GM23338 (cell line): ENCODE results near the gene SSH2. TPM values are rescaled to one million over a fixed set of nuclear protein-coding genes. Genes with fewer than 3 reads are reported as not detected.
A peak's percentile ranks its signal among the peaks of the same experiment; 100 is the strongest.

Experiments used
- ATAC-seq: fragments of 200-7000 bp; cut with Tn5 transposase; 3 replicates; pipeline ENCODE4 v1.9.1; 2020
- DNase-seq: peaks from one replicate; pipeline ENCODE4 v3.0.0-alpha.2; 2015; ENCODE audit warnings: low spot score
- H2AFZ ChIP-seq: fragments of 200-600 bp; sonication (generic); 2 replicates; pipeline ENCODE4 v1.8.0; 2016; ENCODE audit warnings: antibody characterized with exemption, mild to moderate bottlenecking, moderate library complexity
- H3F3A ChIP-seq: fragments of 200-600 bp; sonication (generic); replicated peaks from 2 replicates; pipeline ENCODE4 v1.8.0; 2017; ENCODE audit warnings: antibody characterized with exemption, mixed run types, low read depth
- H3K27ac ChIP-seq: fragments of 200-600 bp; sonication (generic); 2 replicates; pipeline ENCODE4 v1.6.1; 2016; ENCODE audit warnings: low read depth
- H3K27me3 ChIP-seq: fragments of 200-600 bp; sonication (generic); 2 replicates; pipeline ENCODE4 v1.8.0; 2016; ENCODE audit warnings: mild to moderate bottlenecking, mixed run types, moderate library complexity; ENCODE audit not compliant: insufficient read depth
- H3K36me3 ChIP-seq: fragments of 200-600 bp; sonication (generic); 2 replicates; pipeline ENCODE4 v1.8.0; 2016; ENCODE audit warnings: mild to moderate bottlenecking; ENCODE audit not compliant: insufficient read depth
- H3K4me1 ChIP-seq: fragments of 200-600 bp; sonication (generic); 2 replicates; pipeline ENCODE4 v1.8.0; 2016; ENCODE audit warnings: mild to moderate bottlenecking, moderate library complexity; ENCODE audit not compliant: insufficient read depth
- H3K4me2 ChIP-seq: fragments of 200-600 bp; sonication (generic); 2 replicates; pipeline ENCODE4 v1.7.1; 2017; ENCODE audit warnings: mixed run types
- H3K4me3 ChIP-seq: fragments of 200-600 bp; sonication (generic); 2 replicates; pipeline ENCODE4 v1.6.1; 2016; ENCODE audit warnings: mixed run types
- H3K79me2 ChIP-seq: fragments of 200-600 bp; sonication (generic); replicated peaks from 2 replicates; pipeline ENCODE4 v1.8.0; 2017; ENCODE audit warnings: mild to moderate bottlenecking; ENCODE audit not compliant: insufficient read depth
- H3K9me2 ChIP-seq: fragments of 200-600 bp; sonication (generic); 2 replicates; pipeline ENCODE4 v1.8.0; 2017; ENCODE audit not compliant: insufficient read depth
- H4K20me1 ChIP-seq: fragments of 200-600 bp; sonication (generic); replicated peaks from 2 replicates; pipeline ENCODE4 v1.8.0; 2017; ENCODE audit warnings: mild to moderate bottlenecking; ENCODE audit not compliant: insufficient read depth
- H3K27ac Mint-ChIP-seq: 2 replicates; pipeline ENCODE4 v1.8.0; 2020; ENCODE audit warnings: inconsistent platforms, mild to moderate bottlenecking, moderate library complexity, mixed read lengths
- H3K27me3 Mint-ChIP-seq: 3 replicates; pipeline ENCODE4 v1.8.0; 2022; ENCODE audit warnings: low read depth, mild to moderate bottlenecking, moderate library complexity, mixed read lengths, inconsistent platforms; ENCODE audit not compliant: insufficient read depth, poor library complexity
- H3K36me3 Mint-ChIP-seq: 3 replicates; pipeline ENCODE4 v1.8.0; 2021; ENCODE audit warnings: low read depth, mild to moderate bottlenecking, inconsistent platforms, moderate library complexity, mixed read lengths
- H3K4me1 Mint-ChIP-seq: 3 replicates; pipeline ENCODE4 v1.8.0; 2020; ENCODE audit warnings: mild to moderate bottlenecking, inconsistent platforms, mixed read lengths
- H3K4me3 Mint-ChIP-seq: 3 replicates; pipeline ENCODE4 v1.8.0; 2021; ENCODE audit warnings: moderate library complexity, mild to moderate bottlenecking, inconsistent platforms, mixed read lengths
- H3K9me3 Mint-ChIP-seq: 3 replicates; pipeline ENCODE4 v1.8.0; 2020; ENCODE audit warnings: moderate library complexity, mild to moderate bottlenecking, inconsistent platforms, mixed read lengths
- CREB1 ChIP-seq: fragments of 250-450 bp; sonication (Bioruptor Pico); IDR thresholded peaks from 2 replicates; pipeline ENCODE4 v1.5.0; 2020; ENCODE audit warnings: low read depth, mild to moderate bottlenecking, moderate library complexity
- CTCF ChIP-seq, 2 experiments: fragments of 200-600 bp in 1 of 2; sonication (generic) in 1 of 2; conservative IDR thresholded peaks; 2 replicates each; pipeline versions ENCODE4 v1.5.1 to v1.6.1; 2016 to 2017; ENCODE audit warnings: antibody characterized with exemption in 2 of 2, low read depth in 2 of 2, mild to moderate bottlenecking in 2 of 2, moderate library complexity in 1 of 2
- ETS1 ChIP-seq: IDR thresholded peaks from 2 replicates; pipeline ENCODE4 v1.6.1; 2016; ENCODE audit warnings: antibody characterized with exemption
- EZH2 ChIP-seq: fragments of 200-600 bp; sonication (generic); IDR thresholded peaks from one replicate; pipeline ENCODE4 v1.8.0; 2017; ENCODE audit warnings: antibody characterized with exemption, mild to moderate bottlenecking, low read depth; ENCODE audit not compliant: unreplicated experiment
- EZH2phosphoT487 ChIP-seq: fragments of 200-600 bp; sonication (generic); IDR thresholded peaks from one replicate; pipeline ENCODE4 v1.8.1; 2018; ENCODE audit warnings: antibody characterized with exemption; ENCODE audit not compliant: unreplicated experiment
- JUNB ChIP-seq: IDR thresholded peaks from one replicate; pipeline ENCODE4 v1.6.1; 2016; ENCODE audit warnings: antibody characterized with exemption; ENCODE audit not compliant: unreplicated experiment
- NANOG ChIP-seq: IDR thresholded peaks from 2 replicates; pipeline ENCODE4 v1.6.1; 2016; ENCODE audit warnings: antibody characterized with exemption, borderline replicate concordance
- POLR2AphosphoS5 ChIP-seq: IDR thresholded peaks from 2 replicates; pipeline ENCODE4 v1.6.1; 2016; ENCODE audit warnings: antibody characterized with exemption, low read depth
- REST ChIP-seq: IDR thresholded peaks from one replicate; pipeline ENCODE4 v1.6.1; 2018; ENCODE audit warnings: antibody characterized with exemption; ENCODE audit not compliant: unreplicated experiment
- STAT1 ChIP-seq: IDR thresholded peaks from one replicate; pipeline ENCODE4 v1.6.1; 2016; ENCODE audit warnings: antibody characterized with exemption; ENCODE audit not compliant: unreplicated experiment
- ZNF114 ChIP-seq: fragments of 250-450 bp; sonication (Bioruptor Pico); IDR thresholded peaks from 2 replicates; pipeline ENCODE4 v1.5.0; 2020; ENCODE audit warnings: mild to moderate bottlenecking, moderate library complexity
- ZNF331 ChIP-seq: fragments of 250-450 bp; sonication (Bioruptor Pico); IDR thresholded peaks from 2 replicates; pipeline ENCODE4 v1.5.0; 2020; ENCODE audit warnings: low read depth, mild to moderate bottlenecking, moderate library complexity
- ZNF462 ChIP-seq: fragments of 250-450 bp; sonication (Bioruptor Pico); IDR thresholded peaks from 2 replicates; pipeline ENCODE4 v1.5.0; 2020; ENCODE audit warnings: mild to moderate bottlenecking, moderate library complexity
- polyA plus RNA-seq: library from polyadenylated mRNA; unstranded; fragments of >200 nt; fragmentation: Nextera tagmentation; extraction: Ambion mirVana; gene quantifications from 2 replicates; pipeline ENCODE4 v1.2.1, GENCODE V29; 2016
- total RNA-seq: library from RNA; depleted of rRNA; stranded (reverse); fragments of >200 nt; shearing (Covaris generic); gene quantifications from 2 replicates; pipeline ENCODE4 v1.2.3, GENCODE V29; 2014

SSH2 gene
- total and polyA plus RNA-seq, 2 experiments from 2014 or later: 9.9 to 12.1 TPM

- Mint-ChIP-seq H3K4me1 (peaks cover 39% of the 10 kb centered on the region), H3K27ac (peak overlapping the region; percentile 52), H3K36me3 (peaks cover 24% of the 10 kb centered on the region), H3K4me3 (peak overlapping the region; percentile 30; the same call in 1 of the 3 replicates), H3K9me3 (no peaks in the 10 kb centered on the region), H3K27me3 (peaks cover 14% of the 10 kb centered on the region)
- no peaks in the 10 kb centered on the region for H3K9me2 ChIP-seq
- H3K79me2 ChIP-seq: peaks cover 44% of the 10 kb centered on the region
- H3K4me2 ChIP-seq: peak overlapping the region; percentile 69
- H3K36me3 ChIP-seq: no peaks in the 10 kb centered on the region
- peak; percentile 7 for ATAC-seq
- peak overlapping the region; percentile 24; the same call in 1 of the 2 replicates for H3K4me3 ChIP-seq
- no peaks in the 10 kb centered on the region for H3K27me3 ChIP-seq
- peak overlapping the region; percentile 72; the same call in 1 of the 2 replicates for H3K27ac ChIP-seq
- no peak for TF ChIP-seq CREB1 (CRISPR knock-in tag)
- TF ChIP-seq ZNF114: no peak
- no peak for TF ChIP-seq REST
- TF ChIP-seq STAT1: no peak
- no peak for TF ChIP-seq EZH2
- TF ChIP-seq JUNB: no peak
- no peak for TF ChIP-seq ETS1
- TF ChIP-seq CTCF (conservative IDR thresholded peaks at IDR 0.05; ENCODE audit: low read depth in 2 of 2): no peak
- no peak for TF ChIP-seq ZNF462 (CRISPR knock-in tag)
- no peak for TF ChIP-seq ZNF331 (CRISPR knock-in tag)
- TF ChIP-seq EZH2phosphoT487: no peak
- TF ChIP-seq NANOG: no peak
- no peak for TF ChIP-seq POLR2AphosphoS5
- no peak overlapping the region for H2AFZ ChIP-seq
- H3F3A ChIP-seq: peaks cover 12% of the 10 kb centered on the region; the same call in 1 of the 2 replicates
- H3K4me1 ChIP-seq: peaks cover 32% of the 10 kb centered on the region
- DNase-seq: peak; percentile 26
- H4K20me1 ChIP-seq: peaks cover 17% of the 10 kb centered on the region
These were observed 345.5 kb downstream of the SSH2 start for GRCh38 chr17:29584452-29585079.
